Memory B cell (primary cell): Measurements from ENCODE around the gene KLF2.
"Not testable (repeated sequence)": the region's sequence is repeated elsewhere in the genome, so short reads cannot be mapped to it uniquely, and the experiment has no call there.

Source experiments
- ATAC-seq: fragments of 150-1000 bp; cut with Tn5 transposase; 2 replicates; pipeline ENCODE4 v1.10.0; 2021; ENCODE audit warnings: low read depth, mild to moderate bottlenecking, moderate library complexity
- DNase-seq, 2 donors: peaks; one replicate each; pipeline ENCODE4 v3.0.0; 2022; ENCODE audit warnings: low spot score in 2 of 2
- H3K27ac Mint-ChIP-seq: one replicate; pipeline ENCODE4 v1.8.0; 2022; ENCODE audit warnings: mild to moderate bottlenecking, moderate library complexity, mixed read lengths
- H3K27me3 Mint-ChIP-seq: one replicate; pipeline ENCODE4 v1.8.0; 2022; ENCODE audit warnings: mixed read lengths
- H3K36me3 Mint-ChIP-seq: one replicate; pipeline ENCODE4 v1.8.0; 2022; ENCODE audit warnings: mild to moderate bottlenecking, mixed read lengths
- H3K4me1 Mint-ChIP-seq: one replicate; pipeline ENCODE4 v1.8.0; 2022; ENCODE audit warnings: mixed read lengths
- H3K4me3 Mint-ChIP-seq: one replicate; pipeline ENCODE4 v1.8.0; 2022; ENCODE audit warnings: mild to moderate bottlenecking, moderate library complexity, mixed read lengths
- H3K9me3 Mint-ChIP-seq: one replicate; pipeline ENCODE4 v1.8.0; 2022; ENCODE audit warnings: mixed read lengths

The KLF2 gene

DNA sequence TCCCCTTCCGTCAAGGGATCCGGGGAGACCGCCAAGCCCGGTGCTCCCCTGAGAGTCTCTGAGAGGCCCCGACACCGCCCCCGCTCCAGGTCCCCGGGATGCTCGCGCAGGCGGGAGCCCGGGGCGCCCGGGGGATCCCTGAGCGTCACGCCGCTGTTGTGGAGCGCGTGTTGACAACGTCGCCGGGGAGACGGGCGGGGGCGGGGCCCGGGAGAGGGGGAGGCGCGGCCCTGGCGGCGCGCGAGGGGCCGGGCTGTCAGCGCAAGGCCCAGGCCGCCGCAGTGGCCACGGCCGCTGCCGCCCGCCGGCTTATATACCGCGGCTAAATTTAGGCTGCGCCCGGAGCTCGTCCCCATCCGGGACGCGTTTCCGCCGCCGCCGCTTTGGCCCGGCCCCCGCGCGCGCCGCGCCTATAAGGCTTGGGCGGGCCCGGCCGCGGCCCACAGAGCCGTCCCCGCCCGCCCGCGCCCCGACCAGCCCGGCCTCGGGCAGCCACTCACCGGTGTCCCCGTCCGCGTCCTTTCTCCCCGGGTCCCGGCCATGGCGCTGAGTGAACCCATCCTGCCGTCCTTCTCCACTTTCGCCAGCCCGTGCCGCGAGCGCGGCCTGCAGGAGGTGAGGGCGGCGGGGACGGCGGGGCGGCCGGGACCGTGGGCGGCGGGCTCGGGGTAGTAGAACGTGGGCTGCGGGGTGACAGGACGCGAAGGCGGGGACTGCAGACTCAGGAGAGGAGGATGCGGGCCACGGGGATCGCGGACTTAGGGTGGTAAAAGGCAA, at the start of gene KLF2:
Gene KLF2, plus strand, starts transcription at position 443 of the 777 bp plus-strand sequence. Its CDS starts 98 bp downstream, at position 541.
- no peaks in the 10 kb centered on the region for H3K9me3 Mint-ChIP-seq
- peaks cover 34% of the 10 kb centered on the region for H3K4me1 Mint-ChIP-seq
- DNase-seq (peak; percentile 91 to 98), ATAC-seq (peak; percentile 61)
- H3K27ac Mint-ChIP-seq, result peak within 1 kb of the TSS; percentile 99
- H3K36me3 Mint-ChIP-seq, result peaks cover 33% of the 10 kb centered on the region
- peak within 1 kb of the TSS; percentile 85 for H3K4me3 Mint-ChIP-seq
- H3K27me3 Mint-ChIP-seq, result no peaks in the 10 kb centered on the region

DNA sequence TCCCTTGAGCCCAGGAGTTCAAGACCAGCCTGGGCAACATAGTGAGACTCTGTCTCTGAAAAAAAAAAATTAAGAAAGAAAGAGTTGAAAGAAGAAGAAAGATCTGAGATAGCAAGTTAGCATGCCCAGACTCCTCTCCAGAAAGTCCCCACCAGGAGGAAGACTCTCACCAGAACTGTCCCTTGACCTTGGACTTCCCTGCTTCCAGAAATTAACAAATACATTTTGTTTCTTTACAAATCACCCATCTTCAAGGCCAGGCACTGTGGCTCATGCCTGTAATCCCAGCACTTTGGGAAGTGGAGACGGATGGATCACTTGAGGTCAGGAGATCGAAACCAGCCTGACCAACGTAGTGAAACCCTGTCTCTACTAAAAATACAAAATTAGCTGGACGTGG, 44.3 kb upstream of the KLF2 start:
- DNase-seq, result no peak

DNA sequence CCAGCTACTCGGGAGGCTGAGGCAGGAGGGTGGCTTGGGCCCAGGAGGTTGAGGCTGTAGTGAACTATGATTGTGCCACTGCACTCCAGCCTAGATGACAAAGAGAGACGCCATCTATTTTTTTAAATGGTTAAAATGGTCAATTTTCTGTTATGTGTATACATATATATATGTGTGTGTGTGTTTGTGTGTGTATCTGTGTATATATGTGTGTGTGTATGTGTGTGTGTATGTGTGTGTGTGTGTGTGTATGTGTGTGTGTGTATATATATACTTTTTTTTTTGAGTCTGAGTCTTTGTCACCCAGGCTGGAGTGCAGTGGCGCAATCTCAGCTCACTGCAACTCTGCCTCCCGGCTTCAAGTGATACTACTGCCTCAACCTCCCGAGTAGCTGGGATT, 42.9 kb upstream of the KLF2 start:
- no peak for DNase-seq
- peaks cover 27% of the 10 kb centered on the region for H3K4me1 Mint-ChIP-seq
- ATAC-seq, result no peak
- no peak overlapping the region for H3K27ac Mint-ChIP-seq
- peaks cover under 1% of the 10 kb centered on the region for H3K27me3 Mint-ChIP-seq
- no peak overlapping the region for H3K4me3 Mint-ChIP-seq
- H3K9me3 Mint-ChIP-seq, result no peaks in the 10 kb centered on the region
- H3K36me3 Mint-ChIP-seq, result no peaks in the 10 kb centered on the region

More for the DNA sequence above, 44.3 kb upstream of the KLF2 start:
- Mint-ChIP-seq H3K27ac (no peak overlapping the region), H3K4me3 (no peak overlapping the region), H3K27me3 (no peaks in the 10 kb centered on the region), H3K4me1 (peaks cover 25% of the 10 kb centered on the region), H3K36me3 (no peaks in the 10 kb centered on the region), H3K9me3 (no peaks in the 10 kb centered on the region)
- ATAC-seq, result no peak

DNA sequence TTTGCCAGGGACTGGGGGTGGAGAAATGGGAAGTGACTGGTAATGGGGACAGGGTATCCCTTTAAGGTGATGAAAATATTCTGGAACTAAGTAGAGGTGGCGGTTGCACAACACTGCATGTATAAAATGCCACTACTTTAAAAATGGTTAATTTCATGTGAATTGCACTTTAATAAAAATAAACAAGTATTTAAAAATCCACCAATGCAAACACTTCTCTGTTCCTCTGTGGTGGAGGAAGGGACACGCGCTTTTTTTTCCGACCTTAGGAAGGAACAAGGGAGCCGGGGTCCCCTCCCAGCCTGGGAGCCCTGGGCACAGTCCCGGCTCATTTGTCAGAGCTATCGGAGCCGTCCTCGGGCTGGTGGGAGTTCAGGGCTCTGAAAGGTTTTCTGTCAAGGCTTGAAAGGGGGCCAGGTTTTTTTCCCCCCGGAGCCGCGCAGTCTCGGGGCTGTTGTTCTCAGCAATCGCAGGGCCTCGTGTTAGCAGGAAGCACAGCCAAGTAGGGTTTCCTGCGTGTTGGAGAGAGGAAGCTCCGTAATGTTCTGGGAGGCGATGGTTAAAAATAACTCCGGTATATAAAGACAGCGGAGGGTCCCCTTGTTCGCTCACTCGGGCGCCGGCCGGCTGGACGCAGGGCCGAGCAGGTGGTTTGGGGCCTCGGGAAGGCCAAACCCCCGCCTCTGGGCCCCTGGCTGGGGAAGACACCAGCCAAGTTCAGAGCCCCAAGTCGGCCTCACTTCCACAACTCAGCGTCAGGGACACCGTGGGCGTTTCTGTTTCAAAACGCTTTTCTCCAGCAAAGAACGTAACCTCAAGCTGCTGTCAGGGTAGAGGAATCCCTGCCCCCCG, 41.2 kb upstream of the KLF2 start:
- Mint-ChIP-seq H3K4me1 (peaks cover 31% of the 10 kb centered on the region), H3K27ac (peak overlapping the region; percentile 80), H3K9me3 (no peaks in the 10 kb centered on the region), H3K27me3 (peaks cover 4% of the 10 kb centered on the region), H3K4me3 (peak overlapping the region; percentile 52), H3K36me3 (no peaks in the 10 kb centered on the region)
- DNase-seq (peak in 1 of 2 donors; percentile 30), ATAC-seq (peak; percentile 80)

DNA sequence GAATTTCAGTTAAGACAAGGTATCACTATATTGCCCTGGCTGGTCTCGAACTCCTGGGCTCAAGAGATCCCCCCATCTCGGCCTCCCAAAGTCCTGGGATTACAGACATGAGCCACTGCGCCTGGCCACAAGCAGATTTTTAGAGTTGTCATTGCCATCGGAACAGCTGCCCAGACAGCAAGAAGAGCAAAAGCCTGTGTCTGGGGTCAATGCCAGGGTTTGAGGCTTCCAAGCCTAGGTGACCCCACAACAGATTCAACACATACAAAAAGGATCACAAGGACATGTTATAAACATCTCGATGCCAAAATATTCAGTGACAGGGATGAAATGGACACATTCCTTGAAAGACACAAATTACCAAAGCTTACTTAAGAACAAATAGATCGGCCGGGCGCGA, 40.1 kb upstream of the KLF2 start:
- ATAC-seq (no peak), DNase-seq (no peak)
- Mint-ChIP-seq H3K4me1 (peaks cover 31% of the 10 kb centered on the region), H3K36me3 (no peaks in the 10 kb centered on the region), H3K27ac (no peak overlapping the region), H3K4me3 (peak overlapping the region; percentile 35), H3K9me3 (no peaks in the 10 kb centered on the region), H3K27me3 (peaks cover 4% of the 10 kb centered on the region)

DNA sequence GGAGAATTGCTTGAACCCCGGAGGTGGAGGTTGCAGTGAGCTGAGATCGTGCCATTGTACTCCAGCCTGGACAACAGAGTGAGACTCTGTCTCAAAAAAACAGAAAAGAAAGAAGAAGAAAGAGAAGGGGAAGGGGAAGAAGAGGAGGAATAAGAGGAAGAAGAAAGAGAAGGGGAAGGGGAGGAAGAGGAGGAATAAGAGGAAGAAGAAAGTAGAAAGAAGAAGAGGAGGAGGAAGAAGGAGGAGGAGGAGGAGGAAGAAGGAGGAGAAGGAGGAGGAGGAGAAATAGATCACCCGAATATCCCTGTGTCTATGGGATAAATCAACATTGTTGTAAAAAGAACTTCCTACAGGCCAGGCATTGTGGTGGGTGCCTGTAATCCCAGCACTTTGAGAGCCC, 39.5 kb upstream of the KLF2 start:
- not testable (repeated sequence) for DNase-seq, H3K36me3 Mint-ChIP-seq, ATAC-seq, H3K27ac Mint-ChIP-seq, H3K9me3 Mint-ChIP-seq, H3K27me3 Mint-ChIP-seq, H3K4me3 Mint-ChIP-seq
- peaks cover 31% of the 10 kb centered on the region for H3K4me1 Mint-ChIP-seq

DNA sequence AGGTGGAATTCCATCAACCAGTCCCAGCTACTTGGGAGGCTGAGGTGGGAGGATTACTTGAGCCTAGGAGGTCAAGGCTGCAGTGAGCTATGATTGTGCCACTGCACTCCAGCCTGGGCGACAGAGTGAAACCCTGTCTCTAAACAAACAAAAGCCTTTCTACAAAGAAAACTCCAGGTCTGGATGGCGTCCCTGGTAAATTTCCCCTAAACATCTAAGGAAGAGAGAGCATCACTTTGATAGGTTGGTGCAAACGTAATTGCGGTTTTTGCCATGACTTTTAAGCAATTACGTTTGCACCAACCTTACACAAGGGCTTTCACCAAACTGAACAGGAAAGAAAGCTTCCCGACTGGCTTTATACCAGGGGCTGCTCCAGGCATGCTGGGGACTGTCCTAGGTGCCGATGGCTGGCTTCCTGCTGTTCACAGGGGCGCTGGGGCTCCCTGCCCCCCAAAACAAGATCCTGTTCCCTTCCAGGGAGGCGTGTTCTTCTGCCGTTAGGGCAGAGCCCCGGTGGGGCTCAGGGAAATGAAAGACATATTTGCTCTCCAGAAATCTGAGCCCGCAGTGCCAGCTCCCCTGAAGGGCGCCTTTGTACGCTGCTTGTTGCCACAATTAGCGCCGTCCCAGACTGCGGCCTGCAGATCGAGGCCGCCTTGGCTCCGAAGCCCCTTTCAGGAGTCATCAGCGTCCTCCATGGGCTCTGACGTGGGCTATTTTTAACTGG, 38.7 kb upstream of the KLF2 start:
- ATAC-seq (no peak), DNase-seq (no peak)
- no peak overlapping the region for H3K4me3 Mint-ChIP-seq
- H3K9me3 Mint-ChIP-seq, result no peaks in the 10 kb centered on the region
- peaks cover 4% of the 10 kb centered on the region for H3K27me3 Mint-ChIP-seq
- H3K27ac Mint-ChIP-seq, result no peak overlapping the region
- no peaks in the 10 kb centered on the region for H3K36me3 Mint-ChIP-seq
- peaks cover 31% of the 10 kb centered on the region for H3K4me1 Mint-ChIP-seq

DNA sequence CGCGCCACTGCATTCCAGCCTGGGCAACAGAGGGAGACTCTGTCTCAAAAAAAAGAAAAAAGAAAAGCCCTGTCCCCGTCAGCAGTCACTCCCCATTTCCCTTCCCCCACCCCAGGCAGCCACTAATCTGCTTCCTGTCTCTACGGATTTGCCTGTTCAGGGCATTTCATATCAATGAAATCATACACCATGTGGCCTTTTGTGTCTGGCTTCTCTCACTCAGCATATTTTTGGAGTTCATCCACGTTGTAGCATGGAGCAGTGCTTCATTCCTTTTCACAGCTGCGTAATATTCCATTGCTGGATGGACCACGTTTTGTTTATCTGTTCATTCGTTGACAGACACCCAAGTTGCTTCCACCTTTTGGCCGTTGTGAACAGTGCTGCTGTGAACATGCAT, 36.1 kb upstream of the KLF2 start:
- Mint-ChIP-seq H3K4me3 (no peak overlapping the region), H3K9me3 (no peaks in the 10 kb centered on the region), H3K36me3 (no peaks in the 10 kb centered on the region), H3K4me1 (peaks cover 17% of the 10 kb centered on the region), H3K27me3 (peaks cover 4% of the 10 kb centered on the region), H3K27ac (no peak overlapping the region)
- ATAC-seq (no peak), DNase-seq (no peak)

DNA sequence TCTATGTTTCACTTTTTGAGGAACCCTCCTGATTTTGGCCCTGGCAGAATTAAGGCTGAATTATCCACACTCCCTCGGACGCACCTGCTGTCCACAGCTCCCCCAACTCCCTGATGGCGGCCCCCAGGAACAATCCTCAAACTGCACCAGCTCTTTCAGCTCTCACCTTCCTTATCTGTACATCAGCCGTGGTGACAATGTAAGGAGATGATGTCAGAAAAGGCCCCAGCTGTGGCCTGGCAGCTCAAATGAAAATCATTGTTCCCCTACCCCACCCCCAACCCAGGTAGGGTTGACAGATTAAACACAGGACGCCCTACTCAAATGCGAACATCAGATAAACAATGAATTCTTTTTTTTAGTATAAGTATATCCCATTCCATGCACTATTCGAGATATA, 35.0 kb upstream of the KLF2 start:
- H3K27me3 Mint-ChIP-seq, result peaks cover 4% of the 10 kb centered on the region
- no peak overlapping the region for H3K27ac Mint-ChIP-seq
- H3K36me3 Mint-ChIP-seq, result no peaks in the 10 kb centered on the region
- peaks cover 11% of the 10 kb centered on the region for H3K4me1 Mint-ChIP-seq
- DNase-seq (no peak), ATAC-seq (no peak)
- no peaks in the 10 kb centered on the region for H3K9me3 Mint-ChIP-seq
- H3K4me3 Mint-ChIP-seq, result no peak overlapping the region

DNA sequence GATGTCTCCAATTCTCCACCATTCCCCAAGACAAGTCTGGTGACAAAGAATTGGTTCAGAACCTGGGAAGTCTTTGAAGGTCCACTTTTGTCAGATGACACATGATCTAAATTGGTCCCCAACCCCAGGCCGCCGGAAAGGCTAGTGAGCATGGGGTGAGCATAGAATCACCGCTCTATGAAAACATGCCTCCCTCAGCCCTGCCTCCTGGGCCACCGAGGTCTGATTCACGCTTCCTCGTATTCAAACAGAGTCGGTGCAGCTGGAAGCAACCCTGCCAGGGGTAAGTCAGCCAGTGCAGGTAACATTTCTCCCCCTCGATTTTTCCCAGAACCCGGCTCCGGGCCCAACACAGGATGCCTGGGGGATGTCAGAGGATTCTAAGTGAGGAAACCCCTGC, 33.9 kb upstream of the KLF2 start:
- H3K27ac Mint-ChIP-seq, result no peak overlapping the region
- peaks cover 6% of the 10 kb centered on the region for H3K4me1 Mint-ChIP-seq
- no peak for DNase-seq
- ATAC-seq, result no peak
- H3K4me3 Mint-ChIP-seq, result no peak overlapping the region
- H3K9me3 Mint-ChIP-seq, result no peaks in the 10 kb centered on the region
- no peaks in the 10 kb centered on the region for H3K36me3 Mint-ChIP-seq
- peaks cover 4% of the 10 kb centered on the region for H3K27me3 Mint-ChIP-seq

DNA sequence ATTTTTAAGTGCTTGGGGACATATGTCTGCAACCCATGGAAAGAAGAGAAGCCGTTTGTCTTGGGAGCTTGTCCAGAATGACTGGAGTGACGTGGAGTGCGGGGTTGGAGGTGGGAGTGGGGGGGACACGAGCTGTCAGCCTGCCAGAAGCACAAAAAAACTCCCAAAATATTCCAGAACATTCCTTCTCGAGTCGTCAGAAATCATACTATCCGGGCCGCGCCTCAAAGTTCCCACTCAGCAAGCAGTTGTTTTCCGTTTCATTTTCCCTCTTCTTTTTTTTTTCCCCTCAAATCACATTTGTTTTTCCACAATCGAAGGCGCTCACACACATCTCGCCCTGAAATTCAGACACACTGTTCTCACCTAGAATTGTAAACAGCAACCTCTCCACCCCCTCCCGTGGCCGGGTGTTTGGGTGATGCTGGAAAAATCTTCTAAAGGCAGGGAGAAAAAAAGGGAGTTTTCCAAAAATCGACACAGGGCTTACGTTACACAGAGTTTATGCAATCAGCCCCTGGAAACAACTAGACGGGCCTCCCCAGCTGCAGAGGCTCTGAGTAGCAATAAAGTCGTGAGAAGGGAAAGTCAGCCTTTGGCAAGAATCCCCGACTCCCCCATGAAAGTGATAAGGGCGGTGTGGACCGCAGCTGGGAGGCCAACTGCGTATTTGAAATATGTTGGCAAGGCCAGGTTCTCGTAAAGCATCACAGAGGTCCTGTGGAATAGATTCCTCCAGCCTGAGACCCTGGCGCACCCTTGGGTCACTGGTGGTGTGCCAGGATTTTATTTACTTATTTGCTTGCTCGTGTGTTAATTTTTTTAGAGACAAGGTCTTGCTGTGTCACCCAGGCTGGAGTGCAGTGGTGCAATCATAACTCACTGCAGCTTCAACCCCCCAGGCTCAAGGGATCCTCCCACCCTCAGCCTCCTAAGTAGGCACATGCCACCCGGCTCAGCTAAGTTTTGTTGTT, 31.2 kb upstream of the KLF2 start:
- H3K4me1 Mint-ChIP-seq, result peaks cover 2% of the 10 kb centered on the region
- H3K9me3 Mint-ChIP-seq, result peaks cover under 1% of the 10 kb centered on the region
- ATAC-seq (no peak), DNase-seq (no peak)
- no peak overlapping the region for H3K4me3 Mint-ChIP-seq
- H3K27me3 Mint-ChIP-seq, result no peaks in the 10 kb centered on the region
- no peak overlapping the region for H3K27ac Mint-ChIP-seq
- no peaks in the 10 kb centered on the region for H3K36me3 Mint-ChIP-seq

DNA sequence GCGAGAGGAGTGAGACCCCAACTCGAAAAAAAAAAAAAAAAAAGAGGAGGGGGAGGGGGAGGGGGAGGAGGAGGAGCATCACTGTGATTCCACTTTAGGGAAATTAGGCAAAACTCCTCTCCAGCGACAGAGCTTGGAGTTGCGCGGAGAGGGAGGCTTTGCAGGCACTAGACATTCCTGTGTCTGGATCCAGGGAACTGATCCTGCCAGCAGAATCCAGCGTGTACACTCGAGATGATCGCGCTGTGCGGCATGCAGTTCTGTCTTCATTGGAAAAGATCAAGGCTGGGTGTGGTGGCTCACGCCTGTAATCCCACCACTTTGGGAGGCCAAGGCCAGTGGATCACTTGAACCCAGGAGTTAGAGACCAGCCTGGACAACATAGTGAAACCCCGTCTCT, 29.6 kb upstream of the KLF2 start:
- Mint-ChIP-seq H3K36me3 (no peaks in the 10 kb centered on the region), H3K4me1 (peaks cover 2% of the 10 kb centered on the region)

DNA sequence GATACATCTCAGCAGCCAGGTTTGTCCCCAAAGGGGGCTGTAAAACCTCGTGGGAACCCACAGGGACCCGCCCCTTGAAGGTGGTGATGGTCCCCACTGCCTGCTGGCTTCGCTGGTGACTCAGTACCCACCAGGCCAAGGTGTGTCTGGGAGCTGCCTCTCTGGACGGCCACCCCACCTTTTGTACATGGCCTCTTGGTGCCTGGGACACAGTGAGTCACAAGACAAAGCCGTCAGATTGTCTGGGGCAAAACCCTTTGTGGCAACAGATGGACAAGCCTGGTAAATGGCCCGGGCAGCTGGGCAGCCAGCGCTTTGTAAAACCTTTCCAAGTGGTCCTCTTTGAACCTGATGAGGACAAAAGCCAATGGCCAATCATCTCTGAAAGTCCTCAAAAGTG, 27.9 kb upstream of the KLF2 start:
- Mint-ChIP-seq H3K9me3 (peaks cover 2% of the 10 kb centered on the region), H3K36me3 (no peaks in the 10 kb centered on the region), H3K4me1 (peaks cover 2% of the 10 kb centered on the region), H3K27ac (no peak overlapping the region), H3K27me3 (no peaks in the 10 kb centered on the region), H3K4me3 (no peak overlapping the region)
- no peak for DNase-seq
- ATAC-seq, result no peak

More for the DNA sequence above, 29.6 kb upstream of the KLF2 start:
- ATAC-seq, result no peak
- H3K27ac Mint-ChIP-seq, result no peak overlapping the region
- no peaks in the 10 kb centered on the region for H3K27me3 Mint-ChIP-seq
- H3K9me3 Mint-ChIP-seq, result peaks cover 2% of the 10 kb centered on the region
- no peak for DNase-seq
- no peak overlapping the region for H3K4me3 Mint-ChIP-seq
